Calu3 (cell line): Measurements from ENCODE around the gene IL3RA. TPM values are rescaled to one million over a fixed set of nuclear protein-coding genes. Genes with fewer than 3 reads are reported as not detected.

Source experiments
- BruUV-seq: library from RNA; stranded (reverse); fragments of 400-500 nt; replicated peaks from 2 replicates; lab custom pipeline; 2021; lab: Mats Ljungman, UMichigan
- CTCF ChIA-PET: fragments of 300-600 bp; sonication (Branson Sonifier 250); formaldehyde crosslinking; loops from one replicate; lab custom pipeline; 2022; ENCODE audit warnings: antibody characterized with exemption; lab: Charles Lee
- DNase-seq: peaks from one replicate; pipeline ENCODE4 v3.0.0; 2022
- H3K27ac Mint-ChIP-seq: one replicate; pipeline ENCODE4 v1.8.0; 2022; ENCODE audit warnings: mixed read lengths; ENCODE audit not compliant: unreplicated experiment
- H3K27me3 Mint-ChIP-seq: one replicate; pipeline ENCODE4 v1.8.0; 2022; ENCODE audit warnings: mixed read lengths; ENCODE audit not compliant: unreplicated experiment
- H3K36me3 Mint-ChIP-seq: one replicate; pipeline ENCODE4 v1.8.0; 2022; ENCODE audit warnings: mild to moderate bottlenecking, moderate library complexity, mixed read lengths; ENCODE audit not compliant: insufficient read depth, unreplicated experiment
- H3K4me1 Mint-ChIP-seq: one replicate; pipeline ENCODE4 v1.8.0; 2022; ENCODE audit warnings: mild to moderate bottlenecking, low read depth, mixed read lengths; ENCODE audit not compliant: unreplicated experiment
- H3K4me3 Mint-ChIP-seq: one replicate; pipeline ENCODE4 v1.8.0; 2022; ENCODE audit warnings: mild to moderate bottlenecking, low read depth, moderate library complexity, mixed read lengths; ENCODE audit not compliant: unreplicated experiment
- H3K9me3 Mint-ChIP-seq: one replicate; pipeline ENCODE4 v1.8.0; 2022; ENCODE audit warnings: low read depth, mixed read lengths; ENCODE audit not compliant: unreplicated experiment
- CTCF ChIP-seq: fragments of 200-600 bp; IDR thresholded peaks from one replicate; pipeline ENCODE4 v1.8.0; 2022; ENCODE audit warnings: antibody characterized with exemption; ENCODE audit not compliant: unreplicated experiment
- intact Hi-C: fragments of 100-400 bp; cut with micrococcal nuclease; formaldehyde crosslinking; loops from one replicate; pipeline ENCODE4 v1.10.0; 2022; ENCODE audit not compliant: unreplicated experiment
- total RNA-seq: library from RNA; stranded (reverse); gene quantifications from 2 replicates; pipeline ENCODE4 v1.2.3, GENCODE V29; 2022

Gene IL3RA
- total RNA-seq, 1 experiment from 2014 or later: not detected

GRCh38 chrX:1388651-1389050 is 52.1 kb downstream of the IL3RA start:
- no peak overlapping the region for H3K27ac Mint-ChIP-seq
- intact Hi-C loops: no loop called here
- no TSS peak for BruUV-seq
- CTCF ChIA-PET: no interaction called here
- no peak for DNase-seq
- H3K4me3 Mint-ChIP-seq: peak overlapping the region; percentile 12
- TF ChIP-seq CTCF: no peak
- peaks cover 12% of the 10 kb centered on the region for H3K4me1 Mint-ChIP-seq
- no peaks in the 10 kb centered on the region for H3K9me3 Mint-ChIP-seq
- H3K36me3 Mint-ChIP-seq: peaks cover 89% of the 10 kb centered on the region
- H3K27me3 Mint-ChIP-seq: no peaks in the 10 kb centered on the region

DNA sequence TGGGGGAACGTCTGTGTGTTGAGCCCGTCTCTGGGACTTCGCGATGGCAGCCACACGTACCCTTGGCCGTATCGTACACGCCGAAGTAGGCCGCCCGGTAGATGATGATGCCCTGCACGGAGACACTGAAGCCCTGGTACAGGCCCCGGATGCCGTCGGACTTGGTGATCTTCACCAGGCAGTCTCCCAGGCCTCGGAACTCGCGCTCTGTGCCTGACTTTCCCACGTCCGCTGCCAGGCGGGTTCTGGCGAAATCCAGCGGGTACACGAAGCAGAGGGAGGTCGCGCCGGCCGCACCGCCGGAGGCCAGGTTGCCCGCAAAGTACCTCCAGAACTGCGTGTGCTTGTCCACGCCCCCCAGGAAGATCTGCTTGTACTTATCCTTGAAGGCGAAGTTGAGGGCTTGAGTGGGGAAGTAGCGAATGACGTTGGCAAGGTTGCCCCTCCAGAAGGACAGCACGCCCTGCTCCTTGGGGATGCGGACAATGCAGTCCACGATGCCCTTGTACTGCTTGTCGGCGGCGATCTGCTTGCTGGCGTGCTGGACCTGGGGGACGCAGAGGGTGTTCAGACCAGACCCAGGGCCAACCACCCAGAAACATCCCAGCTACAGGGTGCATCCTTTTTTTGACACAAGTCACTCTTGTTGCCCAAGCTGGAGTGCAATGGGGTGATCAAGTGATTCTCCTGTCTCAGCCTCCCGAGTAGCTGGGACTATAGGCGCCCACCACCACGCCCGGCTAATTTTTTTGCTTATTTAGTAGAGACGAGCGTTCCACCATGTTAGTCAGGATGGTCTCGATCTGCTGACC is 52.8 kb downstream of the IL3RA start:
- no peak for TF ChIP-seq CTCF
- no peaks in the 10 kb centered on the region for H3K9me3 Mint-ChIP-seq
- CTCF ChIA-PET: no interaction called here
- no peak for DNase-seq
- H3K4me1 Mint-ChIP-seq: peaks cover 17% of the 10 kb centered on the region
- BruUV-seq: no TSS peak
- peaks cover 88% of the 10 kb centered on the region for H3K36me3 Mint-ChIP-seq
- no peaks in the 10 kb centered on the region for H3K27me3 Mint-ChIP-seq
- peak overlapping the region; percentile 12 for H3K4me3 Mint-ChIP-seq
- no peak overlapping the region for H3K27ac Mint-ChIP-seq
- intact Hi-C loops: no loop called here

DNA sequence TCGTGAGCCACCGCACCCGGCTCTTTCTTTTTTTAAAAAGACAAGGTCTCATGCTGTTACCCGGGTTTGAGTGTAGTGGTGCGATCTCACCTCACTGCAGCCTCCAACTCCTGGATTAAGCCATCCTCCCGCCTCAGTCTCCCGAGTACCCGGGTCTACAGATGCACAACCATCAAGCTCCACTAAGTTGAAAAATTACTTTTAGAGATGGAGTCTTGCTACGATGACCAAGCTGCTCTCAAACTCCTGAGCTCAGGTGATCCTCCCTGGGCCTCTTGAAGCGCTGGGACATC is 53.4 kb downstream of the IL3RA start:
- H3K27me3 Mint-ChIP-seq: no peaks in the 10 kb centered on the region
- BruUV-seq: no TSS peak
- intact Hi-C loops: no loop called here
- H3K36me3 Mint-ChIP-seq: peaks cover 83% of the 10 kb centered on the region
- no peak overlapping the region for H3K27ac Mint-ChIP-seq
- no peak for DNase-seq
- peaks cover 17% of the 10 kb centered on the region for H3K4me1 Mint-ChIP-seq
- no peaks in the 10 kb centered on the region for H3K9me3 Mint-ChIP-seq
- CTCF ChIA-PET: no interaction called here
- peak overlapping the region; percentile 92 for H3K4me3 Mint-ChIP-seq
- TF ChIP-seq CTCF: no peak

- peak overlapping the region; percentile 20 for H3K27ac Mint-ChIP-seq
- H3K36me3 Mint-ChIP-seq: peaks cover 78% of the 10 kb centered on the region
- intact Hi-C loops: no loop called here
- CTCF ChIA-PET: no interaction called here
- no peak for DNase-seq
- peak overlapping the region; percentile 92 for H3K4me3 Mint-ChIP-seq
- H3K27me3 Mint-ChIP-seq: no peaks in the 10 kb centered on the region
- no TSS peak for BruUV-seq
- peaks cover 17% of the 10 kb centered on the region for H3K4me1 Mint-ChIP-seq
- no peak for TF ChIP-seq CTCF
- H3K9me3 Mint-ChIP-seq: no peaks in the 10 kb centered on the region
Measured at GRCh38 chrX:1390621-1391369, 54.2 kb downstream of the IL3RA start.
